CD4-positive, alpha-beta T cell (primary cell): ENCODE measurements around the gene MIEF2. TPM values are rescaled to one million over a fixed set of nuclear protein-coding genes. Genes with fewer than 3 reads are reported as not detected.

Source experiments
- ATAC-seq: fragments of 200-7000 bp; cut with Tn5 transposase; one replicate; pipeline ENCODE4 v1.10.0; 2022; ENCODE audit warnings: mild to moderate bottlenecking; ENCODE audit not compliant: poor library complexity
- CTCF ChIA-PET: fragments of 350-600 bp; sonication (Branson Sonifier 250); formaldehyde crosslinking; loops from one replicate; lab custom pipeline; 2021; ENCODE audit warnings: antibody characterized with exemption, inconsistent platforms; lab: Charles Lee
- POLR2A ChIA-PET: fragments of 350-600 bp; sonication (Branson Sonifier 250); formaldehyde crosslinking; loops from one replicate; lab custom pipeline; 2021; ENCODE audit warnings: antibody characterized with exemption, inconsistent platforms; lab: Charles Lee
- DNase-seq, 14 experiments: peaks; one replicate each; pipeline ENCODE4 v3.0.0-alpha.2; 2013 to 2020; ENCODE audit warnings: mixed read lengths in 2 of 14
- H3K27ac ChIP-seq, 2 donors: one replicate each; pipeline versions ENCODE4 v1.5.1 to v1.7.0; 2013; ENCODE audit warnings: low read length in 2 of 2, low read depth in 1 of 2, mild to moderate bottlenecking in 1 of 2
- H3K27me3 ChIP-seq, 2 experiments: 1 replicate in 1 of 2; 2 replicates in 1 of 2; pipeline versions ENCODE4 v1.6.1 to v1.7.0; 2013; ENCODE audit warnings: low read length in 2 of 2, control low read depth in 1 of 2, mild to moderate bottlenecking in 1 of 2, moderate library complexity in 1 of 2; ENCODE audit not compliant: insufficient read depth in 2 of 2, control insufficient read depth in 1 of 2
- H3K36me3 ChIP-seq: one replicate; pipeline ENCODE4 v1.6.1; 2013; ENCODE audit warnings: low read length, control low read depth; ENCODE audit not compliant: insufficient read depth
- H3K4me1 ChIP-seq: one replicate; pipeline ENCODE4 v1.6.1; 2013; ENCODE audit warnings: low read length, control low read depth; ENCODE audit not compliant: insufficient read depth
- H3K4me3 ChIP-seq: one replicate; pipeline ENCODE4 v1.5.1; 2013; ENCODE audit warnings: mild to moderate bottlenecking, low read length, moderate library complexity
- H3K9me3 ChIP-seq, 2 experiments: 1 replicate in 1 of 2; 2 replicates in 1 of 2; pipeline versions ENCODE4 v1.6.1 to v1.7.0; 2013; ENCODE audit warnings: low read length in 2 of 2, mild to moderate bottlenecking in 2 of 2, control low read depth in 1 of 2, moderate library complexity in 1 of 2; ENCODE audit not compliant: control insufficient read depth in 1 of 2, insufficient read depth in 1 of 2
- H3K27ac Mint-ChIP-seq: one replicate; pipeline ENCODE4 v1.8.0; 2020; ENCODE audit warnings: mixed read lengths
- H3K27me3 Mint-ChIP-seq: one replicate; pipeline ENCODE4 v1.8.0; 2021; ENCODE audit warnings: mixed read lengths
- H3K36me3 Mint-ChIP-seq: one replicate; pipeline ENCODE4 v1.8.0; 2021; ENCODE audit warnings: low read depth, mixed read lengths
- H3K4me1 Mint-ChIP-seq: one replicate; pipeline ENCODE4 v1.8.0; 2021; ENCODE audit warnings: low read depth, mixed read lengths
- H3K4me3 Mint-ChIP-seq: one replicate; pipeline ENCODE4 v1.8.0; 2020; ENCODE audit warnings: mild to moderate bottlenecking, mixed read lengths
- H3K9me3 Mint-ChIP-seq: one replicate; pipeline ENCODE4 v1.8.0; 2020; ENCODE audit warnings: mixed read lengths
- intact Hi-C, 2 experiments: fragments of 100-400 bp; cut with DNase I in 1 of 2; cut with micrococcal nuclease in 1 of 2; formaldehyde crosslinking; loops; one replicate each; pipeline versions ENCODE4 v1.15.1 to v1.9.0; 2023 to 2025; cut with DNase I, micrococcal nuclease
- total RNA-seq, 174 experiments: library from RNA in 2 of 174; stranded (reverse) in 2 of 174; gene quantifications; one replicate each; pipeline ENCODE4 v1.2.3 and lab custom pipeline; 2021 to 2026
- TF ChIP-seq, protein P1 (sequence below): fragments of 200-600 bp; IDR thresholded peaks from one replicate; pipeline ENCODE4 v1.8.0; 2022; ENCODE audit warnings: antibody characterized with exemption, mild to moderate bottlenecking

MIEF2 gene
- total RNA-seq, 2 experiments from 2014 or later: 10.7 to 14.3 TPM

GRCh38 chr17:18226284-18226945 is 34.0 kb upstream of the MIEF2 start:
- no peaks in the 10 kb centered on the region for H3K27me3 Mint-ChIP-seq
- H3K27ac ChIP-seq: no peak overlapping the region
- DNase-seq: peak in 1 of 14 experiments; percentile 35
- no peaks in the 10 kb centered on the region for H3K9me3 Mint-ChIP-seq
- H3K4me3 ChIP-seq: peak overlapping the region; percentile 81
- no peaks in the 10 kb centered on the region for H3K9me3 ChIP-seq
- TF ChIP-seq, protein P1, sequence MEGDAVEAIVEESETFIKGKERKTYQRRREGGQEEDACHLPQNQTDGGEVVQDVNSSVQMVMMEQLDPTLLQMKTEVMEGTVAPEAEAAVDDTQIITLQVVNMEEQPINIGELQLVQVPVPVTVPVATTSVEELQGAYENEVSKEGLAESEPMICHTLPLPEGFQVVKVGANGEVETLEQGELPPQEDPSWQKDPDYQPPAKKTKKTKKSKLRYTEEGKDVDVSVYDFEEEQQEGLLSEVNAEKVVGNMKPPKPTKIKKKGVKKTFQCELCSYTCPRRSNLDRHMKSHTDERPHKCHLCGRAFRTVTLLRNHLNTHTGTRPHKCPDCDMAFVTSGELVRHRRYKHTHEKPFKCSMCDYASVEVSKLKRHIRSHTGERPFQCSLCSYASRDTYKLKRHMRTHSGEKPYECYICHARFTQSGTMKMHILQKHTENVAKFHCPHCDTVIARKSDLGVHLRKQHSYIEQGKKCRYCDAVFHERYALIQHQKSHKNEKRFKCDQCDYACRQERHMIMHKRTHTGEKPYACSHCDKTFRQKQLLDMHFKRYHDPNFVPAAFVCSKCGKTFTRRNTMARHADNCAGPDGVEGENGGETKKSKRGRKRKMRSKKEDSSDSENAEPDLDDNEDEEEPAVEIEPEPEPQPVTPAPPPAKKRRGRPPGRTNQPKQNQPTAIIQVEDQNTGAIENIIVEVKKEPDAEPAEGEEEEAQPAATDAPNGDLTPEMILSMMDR: no peak
- peak overlapping the region; percentile 89 for H3K4me3 Mint-ChIP-seq
- ATAC-seq: no peak
- H3K4me1 ChIP-seq: peaks cover 44% of the 10 kb centered on the region
- intact Hi-C loops: no loop called here
- H3K27me3 ChIP-seq: no peaks in the 10 kb centered on the region
- peaks cover 25% of the 10 kb centered on the region for H3K4me1 Mint-ChIP-seq
- POLR2A ChIA-PET: interaction anchor here (1.0 kb wide), 1 partner anchor 30 kb away, joined by 3 read pairs; no protein-coding TSS in a partner anchor
- CTCF ChIA-PET: interaction anchor here (1.6 kb wide), 1 partner anchor 9 kb away, joined by 3 read pairs; no protein-coding TSS in a partner anchor
- peak overlapping the region; percentile 48 for H3K27ac Mint-ChIP-seq
- H3K36me3 ChIP-seq: no peaks in the 10 kb centered on the region
- H3K36me3 Mint-ChIP-seq: no peaks in the 10 kb centered on the region

GRCh38 chr17:18227635-18228034 is 32.8 kb upstream of the MIEF2 start:
- ChIA-PET POLR2A (no interaction called here), CTCF (no interaction called here)
- Histone ChIP-seq H3K27ac (no peak overlapping the region), H3K4me3 (no peak overlapping the region), H3K4me1 (peaks cover 44% of the 10 kb centered on the region), H3K27me3 (no peaks in the 10 kb centered on the region), H3K36me3 (peaks cover 1% of the 10 kb centered on the region), H3K9me3 (no peaks in the 10 kb centered on the region)
- no peak for ATAC-seq
- Mint-ChIP-seq H3K27ac (no peak overlapping the region), H3K36me3 (no peaks in the 10 kb centered on the region), H3K27me3 (no peaks in the 10 kb centered on the region), H3K9me3 (no peaks in the 10 kb centered on the region), H3K4me3 (peak overlapping the region; percentile 72), H3K4me1 (peaks cover 25% of the 10 kb centered on the region)
- intact Hi-C loops: no loop called here
- no peak for DNase-seq
- TF ChIP-seq, protein P1: no peak

DNA sequence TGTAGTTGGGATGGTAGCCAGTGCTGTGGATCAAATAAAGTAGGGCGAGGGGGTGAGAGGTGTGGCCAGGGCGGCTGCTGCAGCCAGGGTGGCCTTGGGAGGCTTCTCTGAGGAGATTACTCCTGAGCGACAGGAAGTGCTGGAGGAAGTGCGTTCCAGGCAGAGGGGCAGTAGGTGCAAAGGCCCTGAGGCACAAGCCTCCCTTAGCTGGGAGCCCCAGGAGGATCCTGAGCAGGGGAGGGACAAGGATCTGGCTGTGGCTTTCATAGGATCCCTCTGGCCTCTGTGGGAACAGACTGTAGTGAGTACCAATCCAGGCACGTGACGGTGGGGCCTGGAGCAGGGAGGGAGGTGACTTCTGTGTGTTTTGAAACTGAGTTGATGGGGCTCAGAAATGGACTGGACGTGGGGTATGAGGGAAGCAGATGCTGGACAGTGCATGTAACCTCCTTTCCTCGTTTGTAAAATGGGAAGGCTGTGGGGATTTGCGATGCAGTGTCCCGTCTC is 32.2 kb upstream of the MIEF2 start:
- H3K4me3 Mint-ChIP-seq: peak overlapping the region; percentile 72
- H3K27ac ChIP-seq: no peak overlapping the region
- H3K27ac Mint-ChIP-seq: no peak overlapping the region
- POLR2A ChIA-PET: no interaction called here
- peaks cover 7% of the 10 kb centered on the region for H3K36me3 ChIP-seq
- TF ChIP-seq, protein P1: no peak
- no peaks in the 10 kb centered on the region for H3K9me3 Mint-ChIP-seq
- H3K27me3 Mint-ChIP-seq: no peaks in the 10 kb centered on the region
- no peaks in the 10 kb centered on the region for H3K36me3 Mint-ChIP-seq
- no peaks in the 10 kb centered on the region for H3K27me3 ChIP-seq
- peaks cover 25% of the 10 kb centered on the region for H3K4me1 Mint-ChIP-seq
- H3K4me1 ChIP-seq: peaks cover 44% of the 10 kb centered on the region
- intact Hi-C loops: no loop called here
- ATAC-seq (no peak), DNase-seq (no peak)
- no peaks in the 10 kb centered on the region for H3K9me3 ChIP-seq
- H3K4me3 ChIP-seq: no peak overlapping the region
- CTCF ChIA-PET: no interaction called here
